ENCODE measurements around the gene IL2RG. TPM values are rescaled to one million over a fixed set of nuclear protein-coding genes. Genes with fewer than 3 reads are reported as not detected.

IL2RG gene
- total and polyA plus RNA-seq, 2 experiments from 2014 or later: 0.26 TPM; not detected in 1

- TF ChIP-seq REST (IDR thresholded peaks at IDR 0.05; ENCODE audit: unreplicated experiment) (no peak), ZNF331 (CRISPR knock-in tag; IDR thresholded peaks at IDR 0.05; ENCODE audit: low read depth) (no peak), ZNF462 (CRISPR knock-in tag; IDR thresholded peaks at IDR 0.05) (no peak), NANOG (IDR thresholded peaks at IDR 0.05; ENCODE audit: borderline replicate concordance) (no peak), ZNF114 (CRISPR knock-in tag; IDR thresholded peaks at IDR 0.05) (no peak)
Measured at GRCh38 chrX:71158603-71159002, 47.2 kb upstream of the IL2RG start (continued).

- ATAC-seq (no peak), DNase-seq (ENCODE audit: low spot score) (no peak)
- H3K4me3 Mint-ChIP-seq: no peak overlapping the region
- H3K4me1 Mint-ChIP-seq: no peaks in the 10 kb centered on the region
- no peaks in the 10 kb centered on the region for H3K36me3 ChIP-seq (ENCODE audit: insufficient read depth)
- peaks cover 4% of the 10 kb centered on the region for H3K27me3 Mint-ChIP-seq (ENCODE audit: insufficient read depth, low read depth, poor library complexity)
- H3K27ac ChIP-seq (ENCODE audit: low read depth): no peak overlapping the region
- no peak overlapping the region for H3K4me2 ChIP-seq
- H2AFZ ChIP-seq: no peak overlapping the region
- H3K9me2 ChIP-seq (ENCODE audit: insufficient read depth): no peaks in the 10 kb centered on the region
- H3K27me3 ChIP-seq (ENCODE audit: insufficient read depth): no peaks in the 10 kb centered on the region
- no peaks in the 10 kb centered on the region for H3K4me1 ChIP-seq (ENCODE audit: insufficient read depth)
- no peaks in the 10 kb centered on the region for H4K20me1 ChIP-seq (replicated peaks; ENCODE audit: insufficient read depth)
- no peak overlapping the region for H3K4me3 ChIP-seq
- H3K9me3 Mint-ChIP-seq: no peaks in the 10 kb centered on the region
- H3K36me3 Mint-ChIP-seq (ENCODE audit: low read depth): peaks cover 12% of the 10 kb centered on the region; the same call in 1 of the 3 replicates
- no peaks in the 10 kb centered on the region for H3K79me2 ChIP-seq (replicated peaks; ENCODE audit: insufficient read depth)
- no peak overlapping the region for H3K27ac Mint-ChIP-seq
- no peaks in the 10 kb centered on the region for H3F3A ChIP-seq (replicated peaks; ENCODE audit: low read depth)
- TF ChIP-seq REST (IDR thresholded peaks at IDR 0.05; ENCODE audit: unreplicated experiment) (no peak), POLR2AphosphoS5 (IDR thresholded peaks at IDR 0.05; ENCODE audit: low read depth) (no peak), ZNF114 (CRISPR knock-in tag; IDR thresholded peaks at IDR 0.05) (no peak), NANOG (IDR thresholded peaks at IDR 0.05; ENCODE audit: borderline replicate concordance) (no peak)
Measured at GRCh38 chrX:71154641-71155040, 43.3 kb upstream of the IL2RG start.

All from GM23338 (cell line).